Suprapubic skin (tissue), 3 donors: ENCODE data around the gene OLFML2A.

Experiments
- CTCF ChIP-seq, 2 donors: fragments of 200-600 bp in 1 of 2; fragments of 450-650 bp in 1 of 2; sonication (generic) in 1 of 2; IDR thresholded peaks; one replicate each; pipeline ENCODE4 v1.5.1; 2016 to 2019; ENCODE audit warnings: antibody characterized with exemption in 2 of 2, mild to moderate bottlenecking in 1 of 2, moderate library complexity in 1 of 2
- POLR2A ChIP-seq, 2 donors: fragments of 450-650 bp; IDR thresholded peaks; one replicate each; pipeline ENCODE4 v1.6.1; 2017; ENCODE audit warnings: antibody characterized with exemption in 2 of 2, mild to moderate bottlenecking in 2 of 2, moderate library complexity in 2 of 2

- no peak for TF ChIP-seq CTCF (IDR thresholded peaks at IDR 0.05)
- TF ChIP-seq POLR2A (IDR thresholded peaks at IDR 0.05) = no peak
These were observed 51.8 kb downstream of the OLFML2A start for GRCh38 chr9:124828489-124829333.
